ENCODE data around the gene NDOR1. TPM values are rescaled to one million over a fixed set of nuclear protein-coding genes. Genes with fewer than 3 reads are reported as not detected.
A peak's percentile ranks its signal among the peaks of the same experiment; 100 is the strongest.

Gene NDOR1
- total RNA-seq, 2 donors from 2014 or later: 17.1 to 22.7 TPM

- Histone ChIP-seq H3K27ac (peak overlapping the region; percentile 93 to 99 (median 95)), H3K36me3 (replicated peaks in 1 of 2; ENCODE audit: insufficient read depth in 1 of 2, low read depth in 2 of 2) (peaks cover 0 to 3% of the 10 kb centered on the region in 2 donors), H3K4me1 (peaks cover 91% of the 10 kb centered on the region), H3K9me3 (no peaks in the 10 kb centered on the region), H3K27me3 (no peaks in the 10 kb centered on the region), H3K4me3 (no peak overlapping the region)
- DNase-seq: peak in 2 of 4 donors; percentile 47 to 57
- WGBS, 2 donors: 20 to 25% methylated on average over 1 to 9 of the region's 9 CpGs
- TF ChIP-seq POLR2A (IDR thresholded peaks at IDR 0.05): no peak
- TF ChIP-seq, protein P1, sequence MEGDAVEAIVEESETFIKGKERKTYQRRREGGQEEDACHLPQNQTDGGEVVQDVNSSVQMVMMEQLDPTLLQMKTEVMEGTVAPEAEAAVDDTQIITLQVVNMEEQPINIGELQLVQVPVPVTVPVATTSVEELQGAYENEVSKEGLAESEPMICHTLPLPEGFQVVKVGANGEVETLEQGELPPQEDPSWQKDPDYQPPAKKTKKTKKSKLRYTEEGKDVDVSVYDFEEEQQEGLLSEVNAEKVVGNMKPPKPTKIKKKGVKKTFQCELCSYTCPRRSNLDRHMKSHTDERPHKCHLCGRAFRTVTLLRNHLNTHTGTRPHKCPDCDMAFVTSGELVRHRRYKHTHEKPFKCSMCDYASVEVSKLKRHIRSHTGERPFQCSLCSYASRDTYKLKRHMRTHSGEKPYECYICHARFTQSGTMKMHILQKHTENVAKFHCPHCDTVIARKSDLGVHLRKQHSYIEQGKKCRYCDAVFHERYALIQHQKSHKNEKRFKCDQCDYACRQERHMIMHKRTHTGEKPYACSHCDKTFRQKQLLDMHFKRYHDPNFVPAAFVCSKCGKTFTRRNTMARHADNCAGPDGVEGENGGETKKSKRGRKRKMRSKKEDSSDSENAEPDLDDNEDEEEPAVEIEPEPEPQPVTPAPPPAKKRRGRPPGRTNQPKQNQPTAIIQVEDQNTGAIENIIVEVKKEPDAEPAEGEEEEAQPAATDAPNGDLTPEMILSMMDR (IDR thresholded peaks at IDR 0.05): peak in 4 of 7 experiments; percentile 24 to 38 (median 26)
- ATAC-seq: no peak
- intact Hi-C loops (cut with DNase I): loop anchor here (5.0 kb wide), 1 partner anchor 42 kb away; the partner anchor contains the start of gene SLC34A3
Observed at GRCh38 chr9:137190315-137190856, 15.1 kb upstream of the NDOR1 start.

- no peak for ATAC-seq
- no peaks in the 10 kb centered on the region for H3K9me3 ChIP-seq
- H3K36me3 ChIP-seq (replicated peaks in 1 of 2; ENCODE audit: insufficient read depth in 1 of 2, low read depth in 2 of 2): peaks cover 0 to 2% of the 10 kb centered on the region in 2 donors
- DNase-seq: no peak
- peaks cover 91% of the 10 kb centered on the region for H3K4me1 ChIP-seq
- 66 to 79% methylated on average over 3 of the region's 3 CpGs for WGBS, 2 donors
- H3K27me3 ChIP-seq: no peaks in the 10 kb centered on the region
- H3K27ac ChIP-seq: peak overlapping the region in 3 of 4 donors; percentile 93 to 96 (median 94)
- H3K4me3 ChIP-seq: no peak overlapping the region
- no peak for TF ChIP-seq POLR2A (IDR thresholded peaks at IDR 0.05)
- TF ChIP-seq, protein P1 (IDR thresholded peaks at IDR 0.05): no peak
- intact Hi-C loops (cut with DNase I): loop anchor here (5.0 kb wide), 1 partner anchor 41 kb away; the partner anchor contains the start of gene SLC34A3
Observed at GRCh38 chr9:137191245-137191644, 14.3 kb upstream of the NDOR1 start.

DNA sequence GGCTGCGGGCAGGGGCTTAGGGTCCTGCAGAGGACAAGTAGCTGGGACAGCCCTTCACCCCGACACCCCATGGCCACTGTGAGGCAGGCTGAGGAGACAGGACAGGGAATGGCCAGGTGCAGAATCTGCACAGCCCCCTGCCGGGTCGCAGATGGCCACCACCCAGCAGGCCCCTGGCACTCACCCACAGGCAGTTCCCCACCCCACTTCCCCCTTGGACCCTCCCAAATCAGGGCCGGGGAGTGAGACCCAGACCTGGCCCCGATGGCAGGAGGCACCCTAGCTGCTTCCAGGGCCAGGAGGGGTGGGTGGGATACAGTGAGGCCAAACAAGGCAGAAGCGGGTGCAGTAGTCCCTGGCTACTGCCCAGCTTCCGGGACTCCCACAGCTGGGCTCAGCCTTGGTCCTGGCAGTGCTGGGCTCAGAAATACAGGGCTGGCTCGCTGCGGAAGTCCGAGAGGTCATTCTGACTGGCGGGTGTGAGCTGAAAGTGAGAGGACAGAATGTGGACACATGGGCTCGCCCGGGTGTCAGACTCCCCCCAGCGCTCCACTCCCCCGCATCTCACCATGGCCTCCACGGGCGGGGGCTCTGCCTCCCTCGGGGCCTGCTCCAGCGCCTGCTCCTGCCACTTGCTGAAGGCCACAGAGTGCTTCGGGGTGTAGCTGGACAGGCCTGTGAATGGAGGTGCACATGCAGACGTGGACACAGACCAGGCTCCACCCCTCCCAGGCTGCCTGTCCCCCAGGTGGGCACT lies 13.6 kb upstream of the NDOR1 start:
- no peak for ATAC-seq
- Histone ChIP-seq H3K4me3 (no peak overlapping the region), H3K27me3 (no peaks in the 10 kb centered on the region), H3K4me1 (peaks cover 91% of the 10 kb centered on the region), H3K27ac (peak overlapping the region; percentile 13 to 93 (median 58)), H3K36me3 (replicated peaks in 1 of 2; ENCODE audit: insufficient read depth in 1 of 2, low read depth in 2 of 2) (peaks cover 0 to 2% of the 10 kb centered on the region in 2 donors), H3K9me3 (no peaks in the 10 kb centered on the region)
- 69% methylated on average over 21 of the region's 22 CpGs; no CpG with 5 or more reads in 1 of the 2 donors for WGBS, 2 donors
- DNase-seq: no peak
- TF ChIP-seq POLR2A (IDR thresholded peaks at IDR 0.05): peak in 1 of 3 donors; percentile 6
- TF ChIP-seq, protein P1 (IDR thresholded peaks at IDR 0.05): no peak
- intact Hi-C loops (cut with DNase I): loop anchor here (5.0 kb wide), 1 partner anchor 40 kb away; the partner anchor contains the start of gene SLC34A3

- ATAC-seq (no peak), DNase-seq (no peak)
- no peak for TF ChIP-seq POLR2A (IDR thresholded peaks at IDR 0.05)
- TF ChIP-seq, protein P1 (IDR thresholded peaks at IDR 0.05): no peak
- H3K4me3 ChIP-seq: no peak overlapping the region
- peaks cover 0 to 2% of the 10 kb centered on the region in 2 donors for H3K36me3 ChIP-seq (replicated peaks in 1 of 2; ENCODE audit: insufficient read depth in 1 of 2, low read depth in 2 of 2)
- H3K27me3 ChIP-seq: no peaks in the 10 kb centered on the region
- H3K9me3 ChIP-seq: no peaks in the 10 kb centered on the region
- intact Hi-C loops (cut with DNase I): loop anchor here (5.0 kb wide), 1 partner anchor 40 kb away; the partner anchor contains the start of gene SLC34A3
- WGBS, 2 donors: 64 to 75% methylated on average over 9 to 10 of the region's 10 CpGs
- H3K27ac ChIP-seq: peak overlapping the region; percentile 13 to 93 (median 58)
- peaks cover 91% of the 10 kb centered on the region for H3K4me1 ChIP-seq
Observed at GRCh38 chr9:137192448-137192780, 13.1 kb upstream of the NDOR1 start.
